HG03039 (cell line): ENCODE measurements around the gene EPB41.
"Not testable (repeated sequence)": the region's sequence is repeated elsewhere in the genome, so short reads cannot be mapped to it uniquely, and the experiment has no call there.

ENCODE experiments used
- ATAC-seq: cut with Tn5 transposase; IDR thresholded peaks from one replicate; pipeline ENCODE4 v1.9.1; 2021; ENCODE audit warnings: mild to moderate bottlenecking, moderate library complexity; ENCODE audit not compliant: unreplicated experiment

Gene EPB41

GRCh38 chr1:29043274-29043965 is 129.1 kb downstream of the EPB41 start:
- ATAC-seq: no peak

GRCh38 chr1:29044010-29044409 is 129.6 kb downstream of the EPB41 start:
- no peak for ATAC-seq

DNA sequence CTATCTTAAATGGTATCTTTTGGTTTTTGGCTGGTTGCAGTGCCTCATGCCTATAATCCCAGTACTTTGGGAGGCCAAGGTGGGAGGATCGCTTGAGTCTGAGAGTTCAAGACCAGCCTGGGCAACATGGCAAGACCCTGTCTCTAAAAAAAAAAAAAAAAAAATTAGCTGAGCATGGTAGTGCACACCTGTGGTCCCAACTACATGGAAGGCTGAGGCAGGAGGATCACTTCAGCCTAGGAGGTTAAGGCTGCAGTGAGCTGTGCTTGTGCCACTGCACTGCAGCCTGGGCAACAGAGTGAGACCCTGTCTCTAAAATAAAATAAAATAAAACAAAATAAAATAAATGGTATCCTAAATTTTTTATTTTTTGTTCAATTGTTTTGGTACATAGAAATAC is 131.3 kb downstream of the EPB41 start:
- not testable (repeated sequence) for ATAC-seq

GRCh38 chr1:29047142-29047541 is 132.8 kb downstream of the EPB41 start:
- no peak for ATAC-seq

DNA sequence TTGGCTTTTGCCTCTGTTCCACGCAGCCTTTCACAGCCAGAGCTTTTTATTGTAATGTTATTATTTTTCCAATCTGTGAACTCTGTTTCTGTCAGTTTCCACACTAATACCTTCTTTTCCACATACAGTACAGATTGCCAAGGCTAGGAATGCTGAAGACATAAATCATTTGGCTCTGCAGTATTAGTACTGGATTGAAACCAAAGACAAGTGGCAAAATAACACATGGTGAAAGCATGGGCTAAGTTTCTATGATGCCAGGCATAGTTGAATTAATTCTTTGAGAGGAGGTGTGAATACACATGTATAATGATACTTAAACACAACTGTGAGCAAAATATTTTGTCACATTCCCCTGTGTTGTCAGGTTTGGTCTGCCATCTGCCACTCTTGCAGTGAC is 135.8 kb downstream of the EPB41 start:
- ATAC-seq: no peak

DNA sequence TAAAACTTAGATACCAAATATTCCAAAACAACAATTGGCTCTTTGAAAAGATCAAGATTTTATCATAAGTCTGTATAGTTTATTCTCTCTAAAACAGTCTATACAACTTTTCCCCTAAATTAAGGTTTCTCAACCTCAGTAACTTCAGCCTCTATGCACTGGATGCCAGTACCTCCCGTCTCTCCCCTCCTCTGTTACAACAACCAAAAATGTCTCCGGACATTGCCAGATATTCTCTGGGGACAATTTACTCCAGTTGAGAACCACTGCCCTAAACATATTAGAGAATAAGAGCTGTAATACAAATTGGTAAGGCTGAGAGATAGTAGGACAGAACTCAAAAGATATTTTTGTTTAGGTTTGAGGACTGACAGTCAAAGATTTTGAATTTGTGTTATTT is 137.7 kb downstream of the EPB41 start:
- no peak for ATAC-seq

DNA sequence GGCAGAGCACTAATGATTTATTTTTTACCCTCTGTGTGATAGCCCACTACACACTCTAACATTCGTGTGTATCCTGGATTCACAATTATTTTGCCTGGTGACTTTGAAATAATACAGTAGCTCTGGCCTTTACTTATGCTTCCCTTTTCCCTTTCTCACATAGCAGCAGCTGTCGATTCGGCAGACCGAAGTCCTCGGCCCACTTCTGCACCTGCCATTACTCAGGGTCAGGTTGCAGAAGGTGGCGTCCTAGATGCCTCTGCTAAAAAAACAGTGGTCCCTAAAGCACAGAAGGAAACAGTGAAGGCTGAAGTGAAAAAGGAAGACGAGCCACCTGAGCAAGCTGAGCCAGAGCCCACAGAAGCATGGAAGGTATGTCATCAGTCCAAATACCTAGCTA is 138.6 kb downstream of the EPB41 start:
- ATAC-seq: no peak

DNA sequence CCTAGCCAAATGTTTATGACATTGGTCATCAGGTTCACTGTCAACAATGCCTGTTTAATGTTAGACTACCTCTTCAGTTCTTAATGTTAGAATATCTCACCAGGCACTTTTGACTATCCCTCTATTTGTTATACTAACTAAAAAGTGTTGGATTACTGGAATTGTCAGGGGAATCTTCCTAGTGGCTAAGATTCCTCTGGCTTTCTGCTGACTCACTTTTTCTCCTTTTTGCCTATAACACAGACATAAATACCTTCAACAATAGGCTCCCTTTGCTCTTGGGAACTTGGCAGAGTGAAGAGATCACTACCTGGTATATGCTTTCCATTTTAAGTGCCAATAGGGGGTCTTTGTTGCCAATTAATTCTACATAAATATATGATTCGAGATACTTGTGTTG is 140.8 kb downstream of the EPB41 start:
- ATAC-seq: no peak

DNA sequence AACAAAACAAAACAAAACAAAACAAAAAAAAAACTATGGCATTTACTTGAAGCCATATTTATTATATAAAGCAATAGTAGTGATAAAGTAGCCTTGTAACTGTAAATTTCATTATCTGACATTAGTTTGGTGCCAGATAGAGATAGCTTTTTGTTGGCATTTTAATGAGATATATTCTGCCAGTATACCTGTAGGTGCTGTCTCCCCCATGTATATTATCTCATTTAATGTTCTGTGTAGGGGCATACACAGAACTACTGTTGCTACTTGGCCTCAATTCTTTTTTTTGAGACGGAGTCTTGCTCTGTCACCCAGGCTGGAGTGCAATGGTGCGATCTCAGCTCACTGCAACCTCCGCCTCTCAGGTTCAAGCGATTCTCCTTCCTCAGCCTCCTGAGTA is 141.9 kb downstream of the EPB41 start:
- ATAC-seq: no peak

GRCh38 chr1:29057700-29058099 is 143.3 kb downstream of the EPB41 start:
- ATAC-seq: no peak

- ATAC-seq: no peak
These were observed 148.0 kb downstream of the EPB41 start for GRCh38 chr1:29062157-29062942.

DNA sequence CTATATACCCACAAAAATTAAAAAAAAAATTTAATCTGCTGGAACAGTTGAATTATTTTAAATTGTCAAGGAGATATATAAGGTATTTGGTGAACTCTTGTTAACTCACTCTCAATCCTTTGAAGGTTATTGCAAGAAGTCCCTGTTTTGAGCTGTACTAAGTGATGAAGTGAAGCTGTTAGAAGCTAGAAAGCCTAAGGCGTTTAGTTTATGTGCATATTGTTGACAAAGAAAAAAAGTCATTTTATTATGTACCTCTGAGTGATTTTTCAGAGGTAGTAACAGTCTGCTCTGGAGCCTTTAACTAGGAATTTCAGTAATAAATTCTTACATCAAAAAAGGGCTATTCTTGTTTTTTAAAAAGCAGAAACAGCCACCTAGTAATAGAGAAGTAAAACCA is 149.7 kb downstream of the EPB41 start:
- ATAC-seq: no peak

GRCh38 chr1:29077155-29077554 is 162.8 kb downstream of the EPB41 start:
- no peak for ATAC-seq

DNA sequence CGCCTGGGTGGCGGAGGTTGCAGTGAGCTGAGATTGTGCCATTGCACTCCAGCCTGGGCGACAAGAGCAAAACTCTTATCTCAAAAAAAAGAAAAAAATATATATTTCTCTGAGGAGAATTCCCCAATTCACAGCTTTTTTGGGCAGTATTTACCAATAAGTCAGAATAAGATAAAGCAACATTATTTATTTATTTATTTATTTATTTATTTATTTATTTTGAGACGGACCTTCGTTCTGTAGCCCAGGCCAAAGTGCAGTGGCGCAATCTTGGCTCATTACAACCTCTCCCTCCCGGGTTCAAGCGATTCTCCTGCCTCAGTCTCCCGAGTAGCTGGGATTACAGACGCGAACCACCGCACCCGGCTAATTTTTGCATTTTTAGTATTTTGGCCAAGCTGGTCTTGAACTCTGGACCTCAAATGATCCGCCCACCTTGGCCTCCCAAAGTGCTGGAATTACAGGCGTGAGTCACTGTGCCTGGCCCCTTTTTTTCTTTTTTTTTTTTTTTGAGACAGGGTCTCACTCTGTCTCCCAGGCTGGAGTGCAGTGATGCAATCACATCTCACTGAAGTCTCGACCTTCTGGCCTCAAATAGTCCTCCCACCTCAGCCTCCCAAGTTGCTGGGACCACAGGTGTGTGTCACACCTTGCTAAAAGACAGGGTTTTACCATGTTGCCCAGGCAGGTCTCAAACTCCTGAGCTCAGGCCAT is 165.7 kb downstream of the EPB41 start:
- ATAC-seq: not testable (repeated sequence)

GRCh38 chr1:29081201-29081600 is 166.8 kb downstream of the EPB41 start:
- no peak for ATAC-seq

- ATAC-seq: no peak
These were observed 168.2 kb downstream of the EPB41 start for GRCh38 chr1:29082519-29082918.

GRCh38 chr1:29083317-29084195 is 169.2 kb downstream of the EPB41 start:
- ATAC-seq: no peak

DNA sequence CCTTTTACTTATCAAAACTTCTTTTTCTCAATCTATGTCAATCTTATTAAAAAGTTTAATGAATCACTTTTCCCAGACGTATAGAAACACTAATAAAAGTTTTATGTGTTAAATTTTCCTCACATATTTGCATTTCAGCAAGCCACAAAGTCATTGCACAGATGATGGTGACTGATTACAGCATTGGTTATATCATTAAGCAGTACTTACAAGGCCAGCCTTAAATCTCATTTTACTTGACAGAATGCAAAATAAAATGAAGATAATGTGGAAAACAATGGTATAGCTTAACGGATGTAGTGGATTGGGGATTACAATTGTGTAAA is 169.8 kb downstream of the EPB41 start:
- ATAC-seq: no peak

GRCh38 chr1:29090937-29091618 is 176.7 kb downstream of the EPB41 start:
- no peak for ATAC-seq

GRCh38 chr1:29092704-29093103 is 178.3 kb downstream of the EPB41 start:
- ATAC-seq: not testable (repeated sequence)
